Ovary (tissue), 9 donors: ENCODE measurements around the gene PLXNB3. TPM values are rescaled to one million over a fixed set of nuclear protein-coding genes. Genes with fewer than 3 reads are reported as not detected.
"Not testable (repeated sequence)": the region's sequence is repeated elsewhere in the genome, so short reads cannot be mapped to it uniquely, and the experiment has no call there.

ENCODE experiments used
- DNase-seq, 5 donors: peaks; one replicate each; pipeline ENCODE4 v3.0.0-alpha.2; 2019 to 2020
- H3K27ac ChIP-seq, 2 donors: fragments of 200-600 bp; one replicate each; pipeline versions ENCODE4 v1.5.1 to v1.8.0; 2019 to 2022
- H3K27me3 ChIP-seq: fragments of 200-600 bp; one replicate; pipeline ENCODE4 v1.8.0; 2022
- H3K36me3 ChIP-seq: fragments of 200-600 bp; sonication (generic); one replicate; pipeline ENCODE4 v1.5.1; 2019
- H3K4me1 ChIP-seq: one replicate; pipeline ENCODE4 v1.8.1; 2013; ENCODE audit warnings: mild to moderate bottlenecking, moderate library complexity; ENCODE audit not compliant: insufficient read depth
- H3K4me3 ChIP-seq: fragments of 200-600 bp; sonication (generic); one replicate; pipeline ENCODE4 v1.5.1; 2017
- H3K9me3 ChIP-seq, 2 donors: fragments of 200-600 bp in 1 of 2; sonication (generic) in 1 of 2; one replicate each; pipeline versions ENCODE4 v1.5.1 to v1.8.1; 2013 to 2019; ENCODE audit warnings: mild to moderate bottlenecking in 1 of 2, moderate library complexity in 1 of 2
- EP300 ChIP-seq: sonication (generic); formaldehyde crosslinking; IDR thresholded peaks from one replicate; pipeline ENCODE4 v1.6.1; 2017; ENCODE audit warnings: antibody characterized with exemption
- POLR2A ChIP-seq: fragments of 450-650 bp; IDR thresholded peaks from one replicate; pipeline ENCODE4 v1.6.1; 2017; ENCODE audit warnings: antibody characterized with exemption, mild to moderate bottlenecking, moderate library complexity
- WGBS, 3 donors: extraction: QIAGEN DNeasy Blood & Tissue Kit in 1 of 3; methylation state at CpG; one replicate each; pipeline versions ENCODE4 v1.1.5 to v1.1.7; 2013 to 2017; 5-methylcytosine and 5-hydroxymethylcytosine counted together
- intact Hi-C, 4 donors: fragments of 100-400 bp; cut with DNase I; formaldehyde crosslinking; loops; one replicate each; pipeline versions ENCODE4 v1.11.0 to v1.15.1; 2022 to 2023
- polyA plus RNA-seq, 2 donors: library from polyadenylated mRNA; stranded (reverse); fragments of 200-250 nt in 1 of 2; fragments of 350-450 nt in 1 of 2; fragmentation: Illumina TruSeq in 1 of 2; extraction: RNeasy Lipid Tissue Mini Kit (QIAGEN cat#74804) in 1 of 2; gene quantifications; one replicate each; pipeline ENCODE4 v1.2.3, GENCODE V29; 2013 to 2014
- total RNA-seq, 7 donors: library from RNA; depleted of rRNA in 2 of 7; stranded (reverse); fragments of >200 nt in 2 of 7; fragmentation: NEBNext Ultra II Directional in 3 of 7; extraction: Animal tissue kit (Norgen Biotek cat#: 25700) in 3 of 7; gene quantifications; one replicate each; pipeline versions ENCODE4 v1.1.0 to v1.2.4, GENCODE V29; 2016 to 2023
- TF ChIP-seq, protein P1 (sequence below), 3 donors: fragments of 450-650 bp in 2 of 3; fragments of 200-600 bp in 1 of 3; IDR thresholded peaks; one replicate each; pipeline versions ENCODE4 v1.5.1 to v1.8.0; 2016 to 2022; ENCODE audit warnings: antibody characterized with exemption in 3 of 3, mild to moderate bottlenecking in 1 of 3
- donor health status: DM: no; HTN: no; CAD: no; lungs with moderate emphysema.
- donor health status: DM: no; HTN: no; CAD: no.
- donor health status: Bipolar disorder and iron deficiency.
- donor health status: DM: yes; HTN: yes; CAD: no.
- donor health status: DM: no; HTN: no; CAD: no.
- donor health status: DM: yes; HTN: yes; CAD: no.

Gene PLXNB3
- total and polyA plus RNA-seq, 9 donors, result 0.46 to 5.0 (median 0.95) TPM

DNA sequence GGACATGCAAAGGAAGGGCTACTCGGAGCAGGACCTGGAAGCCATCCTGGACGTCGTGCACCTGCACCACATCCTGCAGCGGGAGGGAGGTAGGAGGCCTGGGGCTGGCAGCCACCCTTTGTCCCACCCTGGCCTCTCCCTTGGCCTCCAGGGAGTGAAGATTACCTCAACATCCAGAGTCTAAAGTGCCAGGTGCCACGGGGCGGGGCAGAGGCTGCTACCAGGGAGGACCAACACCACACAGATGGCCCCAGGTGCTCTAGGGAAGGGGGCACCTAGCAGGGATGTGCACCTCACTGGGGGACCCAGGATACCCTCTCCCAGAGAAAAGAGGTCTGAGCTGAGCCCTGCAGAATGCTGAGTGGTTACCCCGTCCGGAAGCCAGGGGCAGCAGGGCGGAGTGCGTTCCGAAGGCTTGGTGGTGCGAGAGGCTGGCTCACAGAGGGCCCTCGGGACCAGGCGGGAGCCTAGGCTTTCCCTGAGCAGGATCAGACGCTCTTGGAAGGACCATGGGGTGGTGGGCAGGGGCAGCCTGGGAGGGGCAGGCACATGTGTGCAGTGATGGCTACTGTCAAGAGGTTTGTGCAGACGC, 23.3 kb upstream of the PLXNB3 start:
- no peak for DNase-seq
- Histone ChIP-seq H3K36me3 (no peaks in the 10 kb centered on the region), H3K4me3 (no peak overlapping the region), H3K4me1 (peaks cover 2% of the 10 kb centered on the region), H3K9me3 (no peaks in the 10 kb centered on the region), H3K27me3 (no peaks in the 10 kb centered on the region), H3K27ac (no peak overlapping the region)
- intact Hi-C loops, result no loop called here
- no peak for TF ChIP-seq POLR2A
- TF ChIP-seq, protein P1, sequence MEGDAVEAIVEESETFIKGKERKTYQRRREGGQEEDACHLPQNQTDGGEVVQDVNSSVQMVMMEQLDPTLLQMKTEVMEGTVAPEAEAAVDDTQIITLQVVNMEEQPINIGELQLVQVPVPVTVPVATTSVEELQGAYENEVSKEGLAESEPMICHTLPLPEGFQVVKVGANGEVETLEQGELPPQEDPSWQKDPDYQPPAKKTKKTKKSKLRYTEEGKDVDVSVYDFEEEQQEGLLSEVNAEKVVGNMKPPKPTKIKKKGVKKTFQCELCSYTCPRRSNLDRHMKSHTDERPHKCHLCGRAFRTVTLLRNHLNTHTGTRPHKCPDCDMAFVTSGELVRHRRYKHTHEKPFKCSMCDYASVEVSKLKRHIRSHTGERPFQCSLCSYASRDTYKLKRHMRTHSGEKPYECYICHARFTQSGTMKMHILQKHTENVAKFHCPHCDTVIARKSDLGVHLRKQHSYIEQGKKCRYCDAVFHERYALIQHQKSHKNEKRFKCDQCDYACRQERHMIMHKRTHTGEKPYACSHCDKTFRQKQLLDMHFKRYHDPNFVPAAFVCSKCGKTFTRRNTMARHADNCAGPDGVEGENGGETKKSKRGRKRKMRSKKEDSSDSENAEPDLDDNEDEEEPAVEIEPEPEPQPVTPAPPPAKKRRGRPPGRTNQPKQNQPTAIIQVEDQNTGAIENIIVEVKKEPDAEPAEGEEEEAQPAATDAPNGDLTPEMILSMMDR (IDR thresholded peaks at IDR 0.05), result no peak
- no peak for TF ChIP-seq EP300
- 85 to 90% (median 86%) methylated on average over 12 to 16 of the region's 16 CpGs for WGBS, 3 donors

GRCh38 chrX:153741446-153741845, 22.6 kb upstream of the PLXNB3 start:
- H3K9me3 ChIP-seq, result no peaks in the 10 kb centered on the region
- intact Hi-C loops, result no loop called here
- TF ChIP-seq, protein P1 (IDR thresholded peaks at IDR 0.05), result no peak
- TF ChIP-seq POLR2A (no peak), EP300 (no peak)
- peaks cover 2% of the 10 kb centered on the region for H3K4me1 ChIP-seq
- no peak overlapping the region for H3K4me3 ChIP-seq
- H3K36me3 ChIP-seq, result no peaks in the 10 kb centered on the region
- no peaks in the 10 kb centered on the region for H3K27me3 ChIP-seq
- 83 to 91% (median 88%) methylated on average over 14 of the region's 14 CpGs for WGBS, 3 donors
- no peak for DNase-seq
- H3K27ac ChIP-seq, result no peak overlapping the region

GRCh38 chrX:153742111-153742510, 21.9 kb upstream of the PLXNB3 start:
- H3K4me3 ChIP-seq, H3K4me1 ChIP-seq, intact Hi-C loops, DNase-seq, H3K9me3 ChIP-seq, H3K27me3 ChIP-seq, H3K27ac ChIP-seq, H3K36me3 ChIP-seq: not testable (repeated sequence)
- 90 to 94% (median 93%) methylated on average over 9 to 14 of the region's 14 CpGs for WGBS, 3 donors

DNA sequence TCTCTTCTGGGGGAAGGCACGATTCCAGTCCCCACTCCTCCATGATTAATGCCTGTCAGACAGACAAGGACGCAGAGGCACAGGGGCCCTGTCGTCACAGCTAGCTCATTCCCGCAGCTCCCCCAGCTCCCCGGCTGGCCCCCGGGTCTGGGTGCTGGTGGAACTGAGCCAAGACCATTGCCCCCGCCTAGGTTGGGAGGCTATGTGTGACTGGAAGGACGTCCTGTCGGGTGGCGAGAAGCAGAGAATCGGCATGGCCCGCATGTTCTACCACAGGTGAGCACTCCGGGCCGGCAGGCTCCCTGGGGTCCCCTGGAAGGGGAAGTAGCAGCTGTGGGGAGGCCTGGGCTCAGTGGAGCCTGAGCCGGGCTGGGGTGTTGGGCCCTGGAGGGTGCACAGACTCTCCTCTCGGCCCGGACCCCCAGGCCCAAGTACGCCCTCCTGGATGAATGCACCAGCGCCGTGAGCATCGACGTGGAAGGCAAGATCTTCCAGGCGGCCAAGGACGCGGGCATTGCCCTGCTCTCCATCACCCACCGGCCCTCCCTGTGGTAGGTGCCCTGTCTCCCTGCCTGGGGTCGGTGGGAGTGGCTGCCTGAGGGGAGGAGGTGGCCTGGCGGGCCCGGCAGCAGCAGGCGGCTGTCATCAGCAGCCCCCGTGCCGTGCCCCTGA, 21.1 kb upstream of the PLXNB3 start:
- DNase-seq, H3K9me3 ChIP-seq, H3K36me3 ChIP-seq, H3K4me1 ChIP-seq, H3K27me3 ChIP-seq, H3K27ac ChIP-seq, intact Hi-C loops, H3K4me3 ChIP-seq: not testable (repeated sequence)
- WGBS, 3 donors, result 53 to 74% (median 73%) methylated on average over 28 to 32 of the region's 32 CpGs

GRCh38 chrX:153743468-153744209, 20.4 kb upstream of the PLXNB3 start:
- H3K27ac ChIP-seq, intact Hi-C loops, H3K4me3 ChIP-seq, H3K36me3 ChIP-seq, H3K4me1 ChIP-seq, H3K27me3 ChIP-seq, H3K9me3 ChIP-seq: not testable (repeated sequence)
- 28 to 46% (median 45%) methylated on average over 21 to 34 of the region's 35 CpGs for whole genome bisulfite sequencing, 3 donors
- DNase-seq, result peak; percentile 58 to 77 (median 64)
